Measurements from ENCODE around the gene NHLRC4. TPM values are rescaled to one million over a fixed set of nuclear protein-coding genes. Genes with fewer than 3 reads are reported as not detected.

The NHLRC4 gene
- total and polyA plus RNA-seq, 9 of the 15 experiments (the other 6 are each of a cell fraction or from before 2014, with no cell fraction given) = 0.24 to 3.7 (median 1.3) TPM; not detected in 2

- TF ChIP-seq MYC (IDR thresholded peaks at IDR 0.05; ENCODE audit: low read depth, low read length) (0 out of 2 replicates have a peak, but pooled peaks have one; percentile 30), MYC (CRISPR knock-in tag; IDR thresholded peaks at IDR 0.05; ENCODE audit: borderline replicate concordance, low read depth) (0 out of 2 replicates have a peak, but pooled peaks have one; percentile 10), ASH1L (IDR thresholded peaks at IDR 0.05; ENCODE audit: borderline replicate concordance, low read depth, partially characterized antibody) (peak; percentile 82), RB1 (IDR thresholded peaks at IDR 0.05; ENCODE audit: low read depth) (peak; percentile 1; the same call in 1 of the 2 replicates), VEZF1 (CRISPR knock-in tag; IDR thresholded peaks at IDR 0.05) (peak; percentile 88), NFYB (IDR thresholded peaks at IDR 0.05; ENCODE audit: extremely low read depth, insufficient read length) (peak; percentile 92), RAD51 (IDR thresholded peaks at IDR 0.05; ENCODE audit: borderline replicate concordance, low read depth) (no peak), FOXK2 (conservative IDR thresholded peaks at IDR 0.05 in 1 of 2, IDR thresholded peaks at IDR 0.05 in 1 of 2; ENCODE audit: low read depth in 2 of 2) (0 out of 4 replicates have a peak, but pooled peaks of 1 of the 2 experiments have one; percentile 11), GABPA (tag; conservative IDR thresholded peaks at IDR 0.05; ENCODE audit: low read depth) (peak; percentile 63; the same call in 1 of the 2 replicates), ZBTB7A (IDR thresholded peaks at IDR 0.05; ENCODE audit: borderline replicate concordance, control insufficient read depth, low read depth, low read length) (peak; percentile 29; the same call in 1 of the 2 replicates), ATF1 (CRISPR knock-in tag; IDR thresholded peaks at IDR 0.05) (peak; percentile 71), ATF1 (tag; IDR thresholded peaks at IDR 0.05) (peak; percentile 57), ETV5 (CRISPR knock-in tag; IDR thresholded peaks at IDR 0.05; ENCODE audit: low read depth) (no peak), ZC3H11A (IDR thresholded peaks at IDR 0.05; ENCODE audit: low read depth, low read length) (no peak), NFATC3 (IDR thresholded peaks at IDR 0.05) (no peak), EGR1 (conservative IDR thresholded peaks at IDR 0.05) (peak; percentile 93), BHLHE40 (IDR thresholded peaks at IDR 0.05; ENCODE audit: low read length) (peak; percentile 60), TGIF2 (CRISPR knock-in tag; IDR thresholded peaks at IDR 0.05) (no peak), RBM25 (IDR thresholded peaks at IDR 0.05; ENCODE audit: low read depth, low read length, severe bottlenecking) (peak; percentile 98), ZFPM2 (CRISPR knock-in tag; IDR thresholded peaks at IDR 0.05) (no peak)
These were observed 22.9 kb downstream of the NHLRC4 start, which contains the start of gene RAB40C (continued) for GRCh38 chr16:589658-590187.
